K562 (cell line): Measurements from ENCODE around the gene LPAR3. TPM values are rescaled to one million over a fixed set of nuclear protein-coding genes. Genes with fewer than 3 reads are reported as not detected.
A peak's percentile ranks its signal among the peaks of the same experiment; 100 is the strongest.

Experiments
- ARID1B ChIP-seq: fragments of 450-650 bp; IDR thresholded peaks from 2 replicates; pipeline ENCODE4 v1.6.1; 2016; ENCODE audit warnings: antibody characterized with exemption, mild to moderate bottlenecking, inconsistent platforms
- E2F3 ChIP-seq: fragments of 250-450 bp; sonication (Bioruptor Pico); IDR thresholded peaks from 2 replicates; pipeline ENCODE4 v1.4.0; 2020; ENCODE audit warnings: mild to moderate bottlenecking
- EP300 ChIP-seq: IDR thresholded peaks from 2 replicates; pipeline ENCODE4 v1.6.1; 2012; ENCODE audit warnings: low read length, improper control_type of control experiment
- EWSR1 ChIP-seq: fragments of 450-650 bp; IDR thresholded peaks from 2 replicates; pipeline ENCODE4 v1.6.1; 2018; ENCODE audit warnings: borderline replicate concordance, mild to moderate bottlenecking, low read depth, moderate library complexity; ENCODE audit not compliant: partially characterized antibody
- HOXB6 ChIP-seq: fragments of 250-450 bp; sonication (Bioruptor Pico); IDR thresholded peaks from 2 replicates; pipeline ENCODE4 v1.5.1; 2022; ENCODE audit warnings: mild to moderate bottlenecking, borderline replicate concordance
- KLF1 ChIP-seq: fragments of 450-650 bp; IDR thresholded peaks from 2 replicates; pipeline ENCODE4 v1.6.1; 2016; ENCODE audit warnings: missing genetic modification characterization, missing compliant biosample characterization
- TFAM ChIP-seq: fragments of 250-450 bp; sonication (Bioruptor Pico); conservative IDR thresholded peaks from 2 replicates; pipeline ENCODE4 v1.5.0; 2021; ENCODE audit warnings: mild to moderate bottlenecking, moderate library complexity
- ZNF311 ChIP-seq: fragments of 250-450 bp; sonication (Bioruptor Pico); IDR thresholded peaks from 2 replicates; pipeline ENCODE4 v1.4.0; 2020; ENCODE audit warnings: mild to moderate bottlenecking, moderate library complexity
- ZNF41 ChIP-seq: fragments of 250-450 bp; sonication (Bioruptor Pico); conservative IDR thresholded peaks from 2 replicates; pipeline ENCODE4 v1.4.0; 2020; ENCODE audit warnings: mild to moderate bottlenecking
- ZNF507 ChIP-seq: conservative IDR thresholded peaks from 2 replicates; pipeline ENCODE4 v1.6.1; 2017; ENCODE audit warnings: missing genetic modification characterization, missing compliant biosample characterization
- polyA plus RNA-seq, 8 experiments: library from polyadenylated mRNA; depleted of rRNA in 4 of 8; stranded (reverse) in 5 of 8; unstranded in 3 of 8; fragments of >200 nt; fragmentation: Nextera tagmentation in 2 of 8; fragmentation: Illumina TruSeq in 1 of 8; extraction: Ambion mirVana in 2 of 8; extraction: Trizol in 1 of 8; gene quantifications; 2 replicates each; pipeline versions ENCODE4 v1.2.1 to v1.2.3, GENCODE V29; 2011 to 2014; ENCODE audit warnings: inconsistent platforms in 1 of 8, missing spikeins in 1 of 8
- total RNA-seq, 7 experiments: library from RNA; depleted of rRNA in 6 of 7; stranded (reverse); fragments of >200 nt in 6 of 7; fragmentation: Illumina TruSeq in 2 of 7; extraction: Trizol in 2 of 7; gene quantifications; 2 replicates each; pipeline versions ENCODE4 v1.2.1 to v1.2.3, GENCODE V29; 2011 to 2021; ENCODE audit warnings: low replicate concordance in 1 of 7
- TF ChIP-seq, protein P1 (sequence below): fragments of 450-650 bp; IDR thresholded peaks from 2 replicates; pipeline ENCODE4 v1.6.1; 2016; ENCODE audit warnings: mild to moderate bottlenecking, moderate library complexity
- TF ChIP-seq, protein P2 (sequence below): fragments of 250-450 bp; sonication (Bioruptor Pico); IDR thresholded peaks from 2 replicates; pipeline ENCODE4 v1.8.0; 2022; ENCODE audit warnings: moderate library complexity, mild to moderate bottlenecking, inconsistent platforms

The LPAR3 gene
- total and polyA plus RNA-seq, 9 of the 15 experiments (the other 6 are each of a cell fraction or from before 2014, with no cell fraction given): 0.11 TPM; not detected in 8

DNA sequence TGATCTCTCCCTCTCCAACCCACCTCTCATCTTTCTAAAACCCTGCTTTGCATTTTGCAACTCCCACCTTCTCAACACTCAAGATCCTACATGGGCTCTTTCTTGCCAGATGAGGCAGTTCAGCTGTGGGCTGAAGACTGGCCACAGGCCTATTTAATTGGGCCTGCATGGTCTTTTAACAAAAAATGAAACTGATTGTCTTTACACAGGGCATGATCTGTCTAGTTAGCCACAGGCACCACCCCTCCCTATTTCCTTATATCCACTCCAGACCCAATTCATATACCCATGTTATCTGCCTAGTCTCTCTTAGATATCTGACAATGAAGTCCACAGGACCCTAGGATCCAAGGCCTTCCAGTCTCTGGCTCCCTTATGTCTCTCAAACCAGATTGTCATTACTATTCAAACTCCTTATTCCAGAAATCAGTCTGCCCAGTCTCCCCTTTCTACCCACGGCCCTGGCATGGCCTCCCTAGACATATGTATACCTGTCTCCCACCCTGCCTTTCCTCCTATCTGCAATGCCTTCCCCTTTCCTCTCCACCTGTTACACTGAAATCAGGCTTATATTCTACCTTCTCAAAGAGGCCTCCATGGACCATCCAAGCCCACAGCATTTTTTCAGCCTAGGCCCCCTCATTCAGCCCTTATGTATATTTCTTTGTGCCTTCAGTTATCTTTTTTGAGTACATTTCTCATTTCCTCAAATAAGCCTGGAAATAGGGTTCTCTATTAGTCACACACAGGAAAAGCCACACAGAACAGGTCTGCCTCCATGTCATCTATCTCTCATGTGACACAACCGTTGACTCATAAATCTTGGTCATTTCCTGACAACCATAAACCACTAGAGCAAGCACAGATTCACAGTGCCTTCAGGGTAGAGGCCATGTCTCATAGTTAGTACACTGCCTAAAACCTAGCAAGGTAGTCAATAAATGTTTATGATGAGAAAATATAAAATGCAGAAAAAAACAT is 39.0 kb downstream of the LPAR3 start (continued):
- TF ChIP-seq, protein P1, sequence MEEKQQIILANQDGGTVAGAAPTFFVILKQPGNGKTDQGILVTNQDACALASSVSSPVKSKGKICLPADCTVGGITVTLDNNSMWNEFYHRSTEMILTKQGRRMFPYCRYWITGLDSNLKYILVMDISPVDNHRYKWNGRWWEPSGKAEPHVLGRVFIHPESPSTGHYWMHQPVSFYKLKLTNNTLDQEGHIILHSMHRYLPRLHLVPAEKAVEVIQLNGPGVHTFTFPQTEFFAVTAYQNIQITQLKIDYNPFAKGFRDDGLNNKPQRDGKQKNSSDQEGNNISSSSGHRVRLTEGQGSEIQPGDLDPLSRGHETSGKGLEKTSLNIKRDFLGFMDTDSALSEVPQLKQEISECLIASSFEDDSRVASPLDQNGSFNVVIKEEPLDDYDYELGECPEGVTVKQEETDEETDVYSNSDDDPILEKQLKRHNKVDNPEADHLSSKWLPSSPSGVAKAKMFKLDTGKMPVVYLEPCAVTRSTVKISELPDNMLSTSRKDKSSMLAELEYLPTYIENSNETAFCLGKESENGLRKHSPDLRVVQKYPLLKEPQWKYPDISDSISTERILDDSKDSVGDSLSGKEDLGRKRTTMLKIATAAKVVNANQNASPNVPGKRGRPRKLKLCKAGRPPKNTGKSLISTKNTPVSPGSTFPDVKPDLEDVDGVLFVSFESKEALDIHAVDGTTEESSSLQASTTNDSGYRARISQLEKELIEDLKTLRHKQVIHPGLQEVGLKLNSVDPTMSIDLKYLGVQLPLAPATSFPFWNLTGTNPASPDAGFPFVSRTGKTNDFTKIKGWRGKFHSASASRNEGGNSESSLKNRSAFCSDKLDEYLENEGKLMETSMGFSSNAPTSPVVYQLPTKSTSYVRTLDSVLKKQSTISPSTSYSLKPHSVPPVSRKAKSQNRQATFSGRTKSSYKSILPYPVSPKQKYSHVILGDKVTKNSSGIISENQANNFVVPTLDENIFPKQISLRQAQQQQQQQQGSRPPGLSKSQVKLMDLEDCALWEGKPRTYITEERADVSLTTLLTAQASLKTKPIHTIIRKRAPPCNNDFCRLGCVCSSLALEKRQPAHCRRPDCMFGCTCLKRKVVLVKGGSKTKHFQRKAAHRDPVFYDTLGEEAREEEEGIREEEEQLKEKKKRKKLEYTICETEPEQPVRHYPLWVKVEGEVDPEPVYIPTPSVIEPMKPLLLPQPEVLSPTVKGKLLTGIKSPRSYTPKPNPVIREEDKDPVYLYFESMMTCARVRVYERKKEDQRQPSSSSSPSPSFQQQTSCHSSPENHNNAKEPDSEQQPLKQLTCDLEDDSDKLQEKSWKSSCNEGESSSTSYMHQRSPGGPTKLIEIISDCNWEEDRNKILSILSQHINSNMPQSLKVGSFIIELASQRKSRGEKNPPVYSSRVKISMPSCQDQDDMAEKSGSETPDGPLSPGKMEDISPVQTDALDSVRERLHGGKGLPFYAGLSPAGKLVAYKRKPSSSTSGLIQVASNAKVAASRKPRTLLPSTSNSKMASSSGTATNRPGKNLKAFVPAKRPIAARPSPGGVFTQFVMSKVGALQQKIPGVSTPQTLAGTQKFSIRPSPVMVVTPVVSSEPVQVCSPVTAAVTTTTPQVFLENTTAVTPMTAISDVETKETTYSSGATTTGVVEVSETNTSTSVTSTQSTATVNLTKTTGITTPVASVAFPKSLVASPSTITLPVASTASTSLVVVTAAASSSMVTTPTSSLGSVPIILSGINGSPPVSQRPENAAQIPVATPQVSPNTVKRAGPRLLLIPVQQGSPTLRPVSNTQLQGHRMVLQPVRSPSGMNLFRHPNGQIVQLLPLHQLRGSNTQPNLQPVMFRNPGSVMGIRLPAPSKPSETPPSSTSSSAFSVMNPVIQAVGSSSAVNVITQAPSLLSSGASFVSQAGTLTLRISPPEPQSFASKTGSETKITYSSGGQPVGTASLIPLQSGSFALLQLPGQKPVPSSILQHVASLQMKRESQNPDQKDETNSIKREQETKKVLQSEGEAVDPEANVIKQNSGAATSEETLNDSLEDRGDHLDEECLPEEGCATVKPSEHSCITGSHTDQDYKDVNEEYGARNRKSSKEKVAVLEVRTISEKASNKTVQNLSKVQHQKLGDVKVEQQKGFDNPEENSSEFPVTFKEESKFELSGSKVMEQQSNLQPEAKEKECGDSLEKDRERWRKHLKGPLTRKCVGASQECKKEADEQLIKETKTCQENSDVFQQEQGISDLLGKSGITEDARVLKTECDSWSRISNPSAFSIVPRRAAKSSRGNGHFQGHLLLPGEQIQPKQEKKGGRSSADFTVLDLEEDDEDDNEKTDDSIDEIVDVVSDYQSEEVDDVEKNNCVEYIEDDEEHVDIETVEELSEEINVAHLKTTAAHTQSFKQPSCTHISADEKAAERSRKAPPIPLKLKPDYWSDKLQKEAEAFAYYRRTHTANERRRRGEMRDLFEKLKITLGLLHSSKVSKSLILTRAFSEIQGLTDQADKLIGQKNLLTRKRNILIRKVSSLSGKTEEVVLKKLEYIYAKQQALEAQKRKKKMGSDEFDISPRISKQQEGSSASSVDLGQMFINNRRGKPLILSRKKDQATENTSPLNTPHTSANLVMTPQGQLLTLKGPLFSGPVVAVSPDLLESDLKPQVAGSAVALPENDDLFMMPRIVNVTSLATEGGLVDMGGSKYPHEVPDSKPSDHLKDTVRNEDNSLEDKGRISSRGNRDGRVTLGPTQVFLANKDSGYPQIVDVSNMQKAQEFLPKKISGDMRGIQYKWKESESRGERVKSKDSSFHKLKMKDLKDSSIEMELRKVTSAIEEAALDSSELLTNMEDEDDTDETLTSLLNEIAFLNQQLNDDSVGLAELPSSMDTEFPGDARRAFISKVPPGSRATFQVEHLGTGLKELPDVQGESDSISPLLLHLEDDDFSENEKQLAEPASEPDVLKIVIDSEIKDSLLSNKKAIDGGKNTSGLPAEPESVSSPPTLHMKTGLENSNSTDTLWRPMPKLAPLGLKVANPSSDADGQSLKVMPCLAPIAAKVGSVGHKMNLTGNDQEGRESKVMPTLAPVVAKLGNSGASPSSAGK: no peak
- TF ChIP-seq HOXB6 (CRISPR knock-in tag) (no peak), ARID1B (peak; percentile 16; the same call in 1 of the 2 replicates), KLF1 (tag) (no peak), ZNF41 (CRISPR knock-in tag) (no peak), ZNF507 (tag) (no peak), E2F3 (no peak), TFAM (no peak), ZNF311 (CRISPR knock-in tag) (no peak), EWSR1 (no peak), EP300 (peak; percentile 42; the same call in 1 of the 2 replicates)
- TF ChIP-seq, protein P2, sequence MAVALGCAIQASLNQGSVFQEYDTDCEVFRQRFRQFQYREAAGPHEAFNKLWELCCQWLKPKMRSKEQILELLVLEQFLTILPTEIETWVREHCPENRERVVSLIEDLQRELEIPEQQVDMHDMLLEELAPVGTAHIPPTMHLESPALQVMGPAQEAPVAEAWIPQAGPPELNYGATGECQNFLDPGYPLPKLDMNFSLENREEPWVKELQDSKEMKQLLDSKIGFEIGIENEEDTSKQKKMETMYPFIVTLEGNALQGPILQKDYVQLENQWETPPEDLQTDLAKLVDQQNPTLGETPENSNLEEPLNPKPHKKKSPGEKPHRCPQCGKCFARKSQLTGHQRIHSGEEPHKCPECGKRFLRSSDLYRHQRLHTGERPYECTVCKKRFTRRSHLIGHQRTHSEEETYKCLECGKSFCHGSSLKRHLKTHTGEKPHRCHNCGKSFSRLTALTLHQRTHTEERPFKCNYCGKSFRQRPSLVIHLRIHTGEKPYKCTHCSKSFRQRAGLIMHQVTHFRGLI (CRISPR knock-in tag): no peak
